ENCODE results near the gene IL12RB1. TPM values are rescaled to one million over a fixed set of nuclear protein-coding genes. Genes with fewer than 3 reads are reported as not detected.

IL12RB1 gene
- total and polyA plus RNA-seq, 3 experiments from 2014 or later: 18.9 to 43.2 (median 19.6) TPM

DNA sequence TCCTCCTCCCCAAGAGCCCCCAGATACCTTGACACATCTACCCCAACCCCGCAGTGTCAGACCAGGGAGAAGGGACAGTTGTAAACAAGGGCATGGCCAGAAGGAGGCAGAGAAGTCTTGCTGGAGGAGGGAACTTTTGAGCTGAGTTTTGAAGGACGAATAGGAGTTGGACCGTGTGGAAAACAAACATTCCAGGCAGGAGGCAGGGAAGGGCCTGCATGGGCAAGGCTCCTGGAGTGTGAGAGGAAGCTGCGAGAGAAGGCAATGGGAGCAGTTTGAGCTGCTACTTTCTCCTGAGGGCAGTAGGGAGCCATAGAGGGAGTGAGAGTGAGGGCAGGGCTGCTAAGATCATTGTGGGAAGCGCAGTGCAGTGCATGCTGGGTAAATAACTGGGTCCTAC is 23.3 kb downstream of the IL12RB1 start:
- peak in 2 of 5 donors; percentile 15 to 62 for DNase-seq
- Histone ChIP-seq H3K9me3 (ENCODE audit: low read length) (no peaks in the 10 kb centered on the region), H3K4me1 (ENCODE audit: insufficient read depth, low read length) (peaks cover 4% of the 10 kb centered on the region), H3K27ac (ENCODE audit: low read depth, low read length) (no peak overlapping the region), H3K27me3 (ENCODE audit: insufficient read depth, low read length, poor library complexity, severe bottlenecking) (no peaks in the 10 kb centered on the region), H3K36me3 (ENCODE audit: insufficient read depth, low read length) (peaks cover 7% of the 10 kb centered on the region), H3K4me3 (ENCODE audit: low read length) (no peak overlapping the region)
- H3K36me3 Mint-ChIP-seq: peaks cover 7 to 53% (median 10%) of the 10 kb centered on the region in 3 donors
- no peaks in the 10 kb centered on the region for H3K9me3 Mint-ChIP-seq
- H3K27ac Mint-ChIP-seq: peak overlapping the region in 5 of 8 donors; percentile 2 to 70 (median 32)
- H3K4me3 Mint-ChIP-seq: no peak overlapping the region
- peaks cover 2 to 3% (median 2%) of the 10 kb centered on the region in 3 donors for H3K4me1 Mint-ChIP-seq
- H3K27me3 Mint-ChIP-seq: no peaks in the 10 kb centered on the region
- ChIA-PET POLR2A (no interaction called here), CTCF (interaction anchor here (1.2 to 10.6 kb wide), 6 partner anchors 19 to 105 kb away, joined by 3 to 168 read pairs (median 4); partner anchors contain the start of genes ARRDC2 and IL12RB1)

DNA sequence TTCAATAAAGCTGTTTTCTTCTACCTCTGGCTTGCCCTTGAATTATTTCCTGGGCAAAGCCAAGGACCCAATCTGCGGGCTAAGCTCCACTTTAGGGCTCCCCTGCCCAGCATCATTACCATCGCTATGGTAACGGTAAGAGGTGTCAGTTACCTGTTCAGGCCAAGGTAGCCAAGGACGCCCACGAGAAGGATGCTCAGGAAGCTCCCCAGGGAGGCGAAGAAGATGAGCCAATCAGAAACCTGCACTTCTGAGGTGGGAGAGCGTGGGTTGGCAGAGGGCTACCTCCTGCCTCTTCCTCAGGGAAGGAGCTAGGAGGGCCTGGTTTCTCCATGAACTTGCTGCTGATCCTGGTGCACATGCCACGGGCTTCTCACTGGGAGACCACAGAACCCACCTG is 24.7 kb downstream of the IL12RB1 start:
- peak overlapping the region in 2 of 8 donors; percentile 19 to 51 for H3K27ac Mint-ChIP-seq
- peaks cover 7 to 46% (median 9%) of the 10 kb centered on the region in 3 donors for H3K36me3 Mint-ChIP-seq
- H3K9me3 ChIP-seq (ENCODE audit: low read length): no peaks in the 10 kb centered on the region
- H3K4me1 Mint-ChIP-seq: peaks cover 7 to 10% (median 8%) of the 10 kb centered on the region in 3 donors
- no peaks in the 10 kb centered on the region for H3K27me3 ChIP-seq (ENCODE audit: insufficient read depth, low read length, poor library complexity, severe bottlenecking)
- peaks cover 13% of the 10 kb centered on the region for H3K4me1 ChIP-seq (ENCODE audit: insufficient read depth, low read length)
- H3K4me3 ChIP-seq (ENCODE audit: low read length): no peak overlapping the region
- ChIA-PET POLR2A (interaction anchor here (0.7 kb wide), 1 partner anchor 17 kb away, joined by 3 read pairs; no protein-coding TSS in a partner anchor), CTCF (interaction anchor here (1.1 to 10.6 kb wide), 9 partner anchors 49 to 190 kb away, joined by 3 to 168 read pairs (median 3); partner anchors contain the start of gene ARRDC2)
- no peak for DNase-seq
- H3K4me3 Mint-ChIP-seq: no peak overlapping the region
- H3K9me3 Mint-ChIP-seq: no peaks in the 10 kb centered on the region
- peaks cover 7% of the 10 kb centered on the region for H3K36me3 ChIP-seq (ENCODE audit: insufficient read depth, low read length)
- no peaks in the 10 kb centered on the region for H3K27me3 Mint-ChIP-seq
- no peak overlapping the region for H3K27ac ChIP-seq (ENCODE audit: low read depth, low read length)

DNA sequence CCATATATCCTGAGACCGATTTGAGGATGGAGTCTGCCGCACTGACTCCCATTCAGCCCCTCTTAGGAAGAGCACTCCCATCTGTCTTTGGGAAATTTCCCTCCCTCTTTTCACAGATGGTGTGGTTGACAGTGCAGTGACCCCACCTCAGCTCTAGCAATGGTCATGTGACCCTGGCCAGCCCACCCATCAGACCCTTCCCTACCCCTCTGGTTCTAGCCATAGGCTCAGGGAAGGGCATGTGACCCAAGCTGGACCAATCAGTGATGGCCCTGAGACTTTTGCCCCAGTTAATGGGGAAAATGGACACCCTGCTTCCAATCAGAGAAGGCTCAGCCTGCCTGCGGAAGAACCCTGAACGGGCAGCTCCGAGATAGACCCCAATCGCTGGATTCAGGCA is 26.3 kb downstream of the IL12RB1 start:
- Histone ChIP-seq H3K4me3 (ENCODE audit: low read length) (no peak overlapping the region), H3K36me3 (ENCODE audit: insufficient read depth, low read length) (peaks cover 7% of the 10 kb centered on the region), H3K4me1 (ENCODE audit: insufficient read depth, low read length) (peaks cover 13% of the 10 kb centered on the region), H3K27ac (ENCODE audit: low read depth, low read length) (no peak overlapping the region), H3K9me3 (ENCODE audit: low read length) (no peaks in the 10 kb centered on the region), H3K27me3 (ENCODE audit: insufficient read depth, low read length, poor library complexity, severe bottlenecking) (no peaks in the 10 kb centered on the region)
- Mint-ChIP-seq H3K4me3 (no peak overlapping the region), H3K27me3 (no peaks in the 10 kb centered on the region), H3K36me3 (peaks cover 7 to 39% (median 9%) of the 10 kb centered on the region in 3 donors), H3K27ac (peak overlapping the region in 1 of 8 donors; percentile 77), H3K9me3 (no peaks in the 10 kb centered on the region), H3K4me1 (peaks cover 7 to 10% (median 8%) of the 10 kb centered on the region in 3 donors)
- CTCF ChIA-PET: interaction anchor here (1.1 to 10.6 kb wide), 10 partner anchors 30 to 201 kb away, joined by 3 to 168 read pairs (median 8); partner anchors contain the start of genes ARRDC2 and RPL18A
- DNase-seq: no peak
- POLR2A ChIA-PET: no interaction called here

DNA sequence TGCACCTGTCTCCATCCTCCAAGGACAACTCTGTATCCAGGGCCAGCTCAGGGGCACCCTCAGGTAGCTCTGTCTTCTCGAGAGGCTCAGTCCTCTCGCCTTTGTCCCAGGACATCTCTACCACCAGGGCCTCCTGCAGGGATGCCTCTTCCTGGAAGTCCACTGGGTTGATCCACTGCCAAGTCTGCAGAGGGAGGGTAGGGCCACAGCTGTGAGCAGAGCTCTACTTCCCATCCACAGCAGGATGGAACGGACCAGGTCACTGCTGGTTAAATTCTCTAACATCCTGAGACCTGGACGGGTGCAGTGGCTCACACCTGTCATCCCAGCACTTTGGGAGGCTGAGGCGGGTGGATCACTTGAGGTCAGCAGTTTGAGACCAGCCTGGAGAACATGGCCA is 26.8 kb downstream of the IL12RB1 start:
- Mint-ChIP-seq H3K36me3 (peaks cover 4 to 35% (median 9%) of the 10 kb centered on the region in 3 donors), H3K9me3 (no peaks in the 10 kb centered on the region), H3K27ac (no peak overlapping the region), H3K27me3 (peaks cover 0 to 1% of the 10 kb centered on the region in 2 donors), H3K4me3 (no peak overlapping the region), H3K4me1 (peaks cover 7 to 10% (median 8%) of the 10 kb centered on the region in 3 donors)
- Histone ChIP-seq H3K4me1 (ENCODE audit: insufficient read depth, low read length) (peaks cover 13% of the 10 kb centered on the region), H3K9me3 (ENCODE audit: low read length) (no peaks in the 10 kb centered on the region), H3K27me3 (ENCODE audit: insufficient read depth, low read length, poor library complexity, severe bottlenecking) (no peaks in the 10 kb centered on the region), H3K27ac (ENCODE audit: low read depth, low read length) (no peak overlapping the region), H3K4me3 (ENCODE audit: low read length) (no peak overlapping the region), H3K36me3 (ENCODE audit: insufficient read depth, low read length) (peaks cover 7% of the 10 kb centered on the region)
- CTCF ChIA-PET: interaction anchor here (1.1 to 10.6 kb wide), 13 partner anchors 16 to 200 kb away, joined by 3 to 168 read pairs (median 5); partner anchors contain the start of genes ARRDC2 and RPL18A
- no peak for DNase-seq
- POLR2A ChIA-PET: interaction anchor here (1.0 to 2.3 kb wide), 2 partner anchors 43 to 52 kb away, joined by 3 to 15 read pairs; partner anchors contain the start of gene ARRDC2

DNA sequence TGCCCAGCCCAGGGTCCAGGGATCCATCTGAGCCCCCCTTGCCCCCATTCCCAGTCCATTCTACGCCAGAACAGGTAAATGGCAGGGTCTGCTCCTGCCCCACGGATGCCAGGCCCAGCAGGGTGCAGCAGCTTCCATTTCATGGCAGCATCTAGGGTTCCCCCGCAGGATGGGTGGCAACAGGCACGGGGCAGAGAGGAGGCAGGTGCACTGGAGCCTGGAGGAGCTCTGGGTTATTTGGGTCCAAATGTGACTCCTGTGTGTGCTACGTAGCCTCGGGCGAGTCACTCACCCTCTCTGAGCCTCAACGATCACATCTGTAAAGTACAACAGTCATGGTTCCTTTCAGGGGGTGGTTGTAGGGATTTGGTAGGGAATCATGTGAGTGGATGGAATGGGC is 27.4 kb downstream of the IL12RB1 start:
- no peak overlapping the region for H3K4me3 ChIP-seq (ENCODE audit: low read length)
- POLR2A ChIA-PET: interaction anchor here (1.0 to 2.3 kb wide), 3 partner anchors 42 to 56 kb away, joined by 3 to 15 read pairs (median 3); partner anchors contain the start of gene ARRDC2
- DNase-seq: no peak
- H3K27me3 ChIP-seq (ENCODE audit: insufficient read depth, low read length, poor library complexity, severe bottlenecking): no peaks in the 10 kb centered on the region
- H3K9me3 ChIP-seq (ENCODE audit: low read length): no peaks in the 10 kb centered on the region
- peaks cover 13% of the 10 kb centered on the region for H3K4me1 ChIP-seq (ENCODE audit: insufficient read depth, low read length)
- CTCF ChIA-PET: interaction anchor here (0.7 to 10.6 kb wide), 20 partner anchors 15 to 199 kb away, joined by 3 to 168 read pairs (median 4); partner anchors contain the start of genes ARRDC2, CCDC124 and RPL18A
- Mint-ChIP-seq H3K36me3 (peaks cover 0 to 32% (median 9%) of the 10 kb centered on the region in 3 donors), H3K27ac (peak overlapping the region in 3 of 8 donors; percentile 11 to 66 (median 55)), H3K27me3 (peaks cover 0 to 1% of the 10 kb centered on the region in 2 donors), H3K4me3 (no peak overlapping the region), H3K9me3 (no peaks in the 10 kb centered on the region), H3K4me1 (peaks cover 7 to 10% (median 8%) of the 10 kb centered on the region in 3 donors)
- peaks cover 7% of the 10 kb centered on the region for H3K36me3 ChIP-seq (ENCODE audit: insufficient read depth, low read length)
- H3K27ac ChIP-seq (ENCODE audit: low read depth, low read length): no peak overlapping the region

DNA sequence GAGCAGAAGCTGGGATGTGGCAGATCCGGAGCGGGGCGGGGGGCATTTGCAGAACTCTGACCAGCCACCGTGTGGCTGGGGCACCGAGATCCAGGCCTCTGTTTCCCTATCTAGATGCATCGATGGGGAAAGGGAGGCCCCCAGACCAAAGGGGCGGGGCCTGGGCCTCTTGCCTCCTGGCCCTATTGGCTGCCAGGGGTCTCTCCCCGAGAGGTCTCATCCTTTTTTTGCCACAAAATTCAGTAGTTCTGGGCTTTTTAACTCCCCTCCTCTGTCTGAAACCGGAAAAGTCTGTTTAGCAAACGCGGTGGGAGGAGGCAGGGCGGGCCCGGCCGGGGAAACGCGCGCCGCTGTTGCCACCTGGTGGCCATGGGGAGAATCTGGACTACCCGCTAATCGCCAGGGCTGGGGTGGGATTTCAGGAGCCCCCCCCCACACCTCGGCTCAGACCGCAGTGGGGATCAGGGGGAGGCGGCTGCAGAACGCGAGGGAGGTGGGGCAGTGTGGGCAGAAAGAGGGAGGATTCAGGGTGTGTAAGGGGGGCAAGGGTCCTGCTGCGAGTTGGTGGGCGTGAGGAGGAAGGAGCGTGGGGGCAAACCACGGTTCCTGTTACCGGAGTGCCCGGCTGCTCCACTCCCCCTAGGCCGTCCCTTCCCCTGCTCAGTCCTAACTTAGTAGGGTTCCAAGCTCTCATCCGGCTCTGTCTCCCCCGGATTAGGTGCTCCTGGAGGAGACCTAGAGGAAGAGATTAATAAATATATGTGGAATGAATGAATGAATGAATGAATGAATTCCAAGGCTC is 28.3 kb downstream of the IL12RB1 start:
- peak overlapping the region in 7 of 8 donors; percentile 68 to 92 (median 84) for H3K27ac Mint-ChIP-seq
- peaks cover 7 to 15% (median 8%) of the 10 kb centered on the region in 3 donors for H3K4me1 Mint-ChIP-seq
- POLR2A ChIA-PET: interaction anchor here (0.7 to 2.3 kb wide), 5 partner anchors 13 to 59 kb away, joined by 3 to 15 read pairs (median 3); partner anchors contain the start of gene ARRDC2
- H3K27me3 Mint-ChIP-seq: peaks cover 0 to 1% of the 10 kb centered on the region in 2 donors
- H3K9me3 Mint-ChIP-seq: no peaks in the 10 kb centered on the region
- Histone ChIP-seq H3K4me1 (ENCODE audit: insufficient read depth, low read length) (peaks cover 13% of the 10 kb centered on the region), H3K4me3 (ENCODE audit: low read length) (no peak overlapping the region), H3K27ac (ENCODE audit: low read depth, low read length) (peak overlapping the region; percentile 38), H3K36me3 (ENCODE audit: insufficient read depth, low read length) (peaks cover 7% of the 10 kb centered on the region), H3K9me3 (ENCODE audit: low read length) (no peaks in the 10 kb centered on the region), H3K27me3 (ENCODE audit: insufficient read depth, low read length, poor library complexity, severe bottlenecking) (no peaks in the 10 kb centered on the region)
- H3K4me3 Mint-ChIP-seq: peak overlapping the region in 3 of 7 donors; percentile 32 to 76 (median 42)
- CTCF ChIA-PET: interaction anchor here (0.6 to 10.6 kb wide), 29 partner anchors 13 to 126 kb away, joined by 3 to 168 read pairs (median 4); partner anchors contain the start of genes ARRDC2 and CCDC124
- peak; percentile 72 to 88 (median 74) for DNase-seq
- peaks cover 0 to 29% (median 8%) of the 10 kb centered on the region in 3 donors for H3K36me3 Mint-ChIP-seq

DNA sequence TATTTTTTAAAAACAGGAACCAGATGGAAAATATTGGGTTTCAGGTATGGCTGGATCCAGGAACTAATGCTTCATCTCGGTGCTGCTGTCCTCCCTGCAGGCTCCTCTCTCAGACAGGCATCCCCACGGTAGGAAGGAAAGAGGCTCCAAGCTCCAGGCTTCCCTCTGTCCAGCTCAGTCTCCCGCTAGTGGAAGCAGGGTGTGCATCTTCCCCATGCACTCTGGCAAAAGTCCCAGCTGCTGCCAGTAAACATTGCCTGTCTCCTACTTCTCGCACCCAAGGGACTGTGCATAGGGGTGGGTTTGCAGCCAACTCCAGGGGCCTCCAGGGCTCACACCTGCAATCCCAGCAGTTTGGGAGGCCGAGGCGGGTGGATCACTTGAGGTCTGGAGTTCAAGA is 29.2 kb downstream of the IL12RB1 start:
- peaks cover 7 to 15% (median 8%) of the 10 kb centered on the region in 3 donors for H3K4me1 Mint-ChIP-seq
- peak overlapping the region in 7 of 8 donors; percentile 50 to 92 (median 84) for H3K27ac Mint-ChIP-seq
- peaks cover 13% of the 10 kb centered on the region for H3K4me1 ChIP-seq (ENCODE audit: insufficient read depth, low read length)
- CTCF ChIA-PET: interaction anchor here (0.6 to 10.6 kb wide), 19 partner anchors 12 to 194 kb away, joined by 3 to 168 read pairs (median 5); partner anchors contain the start of genes ARRDC2 and CCDC124
- peaks cover 0 to 1% of the 10 kb centered on the region in 2 donors for H3K27me3 Mint-ChIP-seq
- peaks cover 7% of the 10 kb centered on the region for H3K36me3 ChIP-seq (ENCODE audit: insufficient read depth, low read length)
- POLR2A ChIA-PET: interaction anchor here (0.7 to 2.3 kb wide), 5 partner anchors 13 to 58 kb away, joined by 3 to 15 read pairs (median 3); partner anchors contain the start of gene ARRDC2
- H3K27me3 ChIP-seq (ENCODE audit: insufficient read depth, low read length, poor library complexity, severe bottlenecking): no peaks in the 10 kb centered on the region
- no peak overlapping the region for H3K27ac ChIP-seq (ENCODE audit: low read depth, low read length)
- H3K4me3 Mint-ChIP-seq: peak overlapping the region in 1 of 7 donors; percentile 32
- H3K9me3 ChIP-seq (ENCODE audit: low read length): no peaks in the 10 kb centered on the region
- no peak for DNase-seq
- no peak overlapping the region for H3K4me3 ChIP-seq (ENCODE audit: low read length)
- no peaks in the 10 kb centered on the region for H3K9me3 Mint-ChIP-seq
- peaks cover 0 to 25% (median 5%) of the 10 kb centered on the region in 3 donors for H3K36me3 Mint-ChIP-seq

All from CD8-positive, alpha-beta memory T cell (primary cell).